LNCAP (cell line): ENCODE results near the gene MEDAG.

Source experiments
- CTCF ChIP-seq: fragments of 450-650 bp; IDR thresholded peaks from 2 replicates; pipeline ENCODE4 v1.5.1; 2017; ENCODE audit warnings: mild to moderate bottlenecking

Gene MEDAG

DNA sequence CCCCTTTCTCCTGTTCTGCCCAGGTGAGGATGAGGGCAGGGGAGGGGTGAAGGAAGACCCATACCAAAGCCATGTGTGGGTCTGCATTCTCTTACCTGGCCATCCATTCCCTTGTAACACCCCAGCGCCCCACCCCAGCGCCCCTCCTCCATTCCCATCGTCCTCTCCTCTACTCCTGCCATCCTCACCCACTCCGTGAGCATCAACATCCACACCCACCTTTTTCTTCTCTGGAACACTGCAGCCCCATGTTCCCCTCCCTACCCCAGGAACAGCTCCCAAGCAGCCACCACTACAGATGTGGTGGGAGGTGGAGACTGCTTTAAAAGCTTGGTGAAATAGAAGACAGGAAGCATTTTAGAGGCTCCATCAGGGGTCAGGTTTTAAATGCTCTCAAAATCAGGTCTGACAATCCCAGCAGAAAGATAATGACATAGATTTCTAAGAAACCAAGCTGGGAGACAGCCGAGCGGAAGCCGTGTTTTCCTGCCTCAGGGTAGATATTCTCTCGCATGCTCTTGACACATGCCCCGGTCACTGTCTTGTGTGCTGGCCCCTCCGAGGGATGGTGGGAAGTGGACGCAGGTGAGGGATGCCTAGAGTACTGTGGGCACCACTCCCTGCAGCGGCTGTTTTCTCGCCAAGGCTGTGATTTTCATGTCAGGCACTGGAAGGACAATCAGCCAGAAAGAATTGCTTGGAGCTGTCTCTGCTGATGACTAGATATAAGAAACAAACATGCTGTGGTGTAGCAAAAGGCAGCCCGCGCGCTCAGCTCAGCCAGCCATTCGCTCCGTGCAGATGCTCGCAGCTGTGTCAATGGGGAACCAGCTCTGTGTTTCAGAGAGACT is 9.8 kb downstream of the MEDAG start:
- TF ChIP-seq CTCF: no peak

DNA sequence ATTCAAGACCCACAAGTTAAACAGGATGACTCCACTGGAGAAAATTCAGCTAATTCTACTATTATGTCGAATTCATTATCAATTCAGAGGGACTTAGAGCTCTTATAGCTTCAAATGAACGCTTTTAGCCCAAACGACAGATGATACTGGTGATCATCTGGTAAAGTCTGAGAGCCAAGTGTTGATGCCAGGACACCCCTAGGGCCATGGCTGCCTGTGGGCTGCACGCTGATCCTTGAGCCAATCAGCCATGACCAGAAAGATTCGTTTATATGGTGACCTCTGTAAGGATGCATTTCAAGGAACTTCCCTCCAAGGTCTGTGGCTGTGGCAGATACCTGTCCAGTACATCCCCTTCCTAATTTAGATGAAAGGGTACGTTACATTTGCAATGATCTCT is 10.9 kb downstream of the MEDAG start:
- TF ChIP-seq CTCF: no peak

DNA sequence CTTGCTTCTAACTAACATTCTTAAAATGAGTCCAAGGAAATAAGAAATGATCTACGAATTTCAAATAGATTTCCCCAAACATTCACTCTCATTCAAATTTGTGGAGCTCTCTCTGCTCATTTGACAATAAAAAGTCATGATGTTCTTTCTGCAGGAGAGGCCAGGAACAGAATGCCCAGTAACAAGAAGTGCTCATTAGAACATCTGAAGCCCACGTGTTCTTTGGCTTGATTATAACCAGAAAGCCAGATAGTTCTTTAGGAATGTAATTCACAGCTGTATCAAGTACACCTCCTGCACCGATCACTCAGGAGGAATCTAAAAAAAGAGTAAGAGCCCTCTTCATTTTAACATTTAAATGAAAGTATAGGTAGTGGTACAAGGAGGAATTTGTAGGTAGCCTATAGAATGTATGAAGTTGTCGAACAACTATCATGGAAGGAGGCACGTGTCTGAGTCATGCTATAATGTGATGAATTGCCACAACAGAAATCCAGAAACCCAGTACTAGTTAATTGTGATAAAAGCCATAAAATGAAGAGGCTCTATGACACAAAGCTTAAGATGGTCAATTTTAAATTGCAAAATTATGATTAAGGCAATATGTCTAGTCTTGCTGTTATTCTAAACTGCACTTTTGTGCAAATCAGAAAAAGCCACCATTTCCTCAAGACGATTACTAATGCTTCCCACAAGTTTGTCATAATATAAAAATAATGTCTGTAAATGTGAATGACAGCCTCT is 12.8 kb downstream of the MEDAG start:
- TF ChIP-seq CTCF: no peak

DNA sequence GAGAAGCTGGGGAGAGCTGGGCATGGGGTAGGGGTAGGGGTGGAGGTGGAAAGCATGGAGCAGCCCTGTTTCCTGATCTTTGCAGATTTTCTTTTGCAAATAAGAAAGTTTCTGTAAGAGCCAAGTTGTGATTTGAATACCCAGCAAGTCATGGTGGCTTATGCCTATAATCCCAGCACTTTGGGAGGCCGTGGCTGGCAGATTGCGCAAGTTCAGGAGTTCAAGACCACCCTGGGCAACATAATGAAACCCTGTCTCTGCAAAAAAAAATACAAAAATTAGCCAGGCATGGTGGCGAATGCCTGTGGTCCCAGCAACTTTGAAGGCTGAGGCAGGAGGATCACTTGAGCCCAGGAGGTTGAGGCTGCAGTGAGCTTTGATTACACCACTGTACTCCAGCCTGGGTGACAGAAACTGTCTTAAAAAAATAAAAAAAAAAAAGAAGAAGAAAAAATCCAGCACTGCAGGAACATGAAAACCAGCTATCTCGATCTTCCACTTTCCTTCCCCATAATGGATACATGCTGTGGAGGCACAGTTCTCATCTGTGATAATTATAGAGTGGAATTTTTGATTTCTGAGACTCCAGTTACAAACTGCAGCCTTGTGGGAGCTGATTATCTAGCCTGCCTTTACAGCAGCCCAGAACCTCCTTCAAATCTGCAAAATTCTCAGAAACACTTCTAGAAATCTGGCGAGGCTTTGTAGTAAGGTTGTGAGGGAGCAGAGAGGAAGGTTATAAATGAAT is 14.3 kb downstream of the MEDAG start:
- TF ChIP-seq CTCF: no peak

DNA sequence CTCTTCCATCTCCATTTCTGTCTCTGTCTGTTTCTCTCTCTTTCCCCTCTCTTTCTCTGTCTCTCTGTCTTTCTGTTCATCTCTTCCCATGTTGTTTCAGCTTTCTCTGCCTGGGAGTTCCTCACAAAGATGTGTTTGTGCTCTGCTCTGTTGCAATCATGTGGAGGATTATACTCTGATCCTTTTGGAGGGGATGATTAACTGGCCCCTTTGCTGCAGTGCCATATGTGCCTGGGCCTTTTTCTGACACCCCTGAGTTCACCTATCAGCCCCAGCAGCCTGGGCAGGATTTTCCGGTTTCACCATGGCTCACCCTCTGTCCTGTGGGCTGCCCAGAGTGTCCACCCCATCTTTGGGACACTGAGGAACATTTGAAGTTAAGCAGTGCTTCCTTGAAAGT is 17.3 kb downstream of the MEDAG start:
- no peak for TF ChIP-seq CTCF

DNA sequence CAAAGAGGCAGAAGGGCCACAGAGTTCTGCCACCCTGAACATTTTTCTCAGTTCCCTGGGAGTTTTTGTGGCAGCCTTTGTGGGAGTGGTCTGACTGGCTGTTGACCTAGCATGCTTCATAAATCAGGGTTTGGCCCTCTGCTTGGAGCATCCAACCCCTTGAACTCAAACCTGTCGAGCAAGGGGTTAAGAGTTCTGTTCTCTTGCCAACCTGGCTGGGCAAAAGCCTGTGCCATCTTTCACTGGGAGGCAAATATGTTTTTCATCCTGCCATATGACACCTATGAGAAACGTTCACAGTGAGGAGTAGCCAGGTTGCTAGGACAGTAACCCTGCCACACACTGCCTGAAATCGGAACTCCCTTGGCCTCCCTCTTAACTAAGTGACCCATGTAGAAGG is 18.6 kb downstream of the MEDAG start:
- no peak for TF ChIP-seq CTCF

DNA sequence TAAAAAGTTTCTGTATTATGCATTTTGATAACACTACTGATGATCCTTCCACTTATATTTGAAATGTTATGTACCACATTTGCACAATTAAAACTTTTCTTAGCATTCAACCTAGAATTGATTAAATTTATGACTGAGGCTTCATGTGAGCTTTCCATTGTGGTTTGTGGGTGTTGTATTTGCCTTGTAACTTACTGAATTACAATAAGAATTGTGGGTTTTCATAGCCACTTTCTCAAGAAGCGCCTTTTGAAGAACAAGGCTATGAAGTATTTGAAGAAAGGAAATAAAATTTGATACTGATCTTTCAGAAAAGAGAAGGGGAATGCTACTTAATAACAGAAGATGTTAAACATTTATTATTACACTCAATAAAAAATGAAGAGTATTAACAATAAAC is 19.4 kb downstream of the MEDAG start:
- no peak for TF ChIP-seq CTCF
